IPS DF 6.9 (cell line): Measurements from ENCODE around the gene SYCP2.

Source experiments
- DNase-seq: peaks from one replicate; pipeline ENCODE4 v3.0.0-alpha.2; 2013; ENCODE audit warnings: low read depth, low spot score
- H3K27ac ChIP-seq: one replicate; pipeline ENCODE4 v1.5.1; 2013; ENCODE audit warnings: low read length, control low read depth
- H3K27me3 ChIP-seq: 2 replicates; pipeline ENCODE4 v1.6.1; 2013; ENCODE audit warnings: mild to moderate bottlenecking, low read length; ENCODE audit not compliant: control insufficient read depth, insufficient read depth
- H3K36me3 ChIP-seq: 2 replicates; pipeline ENCODE4 v1.6.1; 2013; ENCODE audit warnings: low read length; ENCODE audit not compliant: control insufficient read depth, insufficient read depth
- H3K4me1 ChIP-seq: 2 replicates; pipeline ENCODE4 v1.6.1; 2013; ENCODE audit warnings: low read length; ENCODE audit not compliant: control insufficient read depth, insufficient read depth
- H3K4me3 ChIP-seq: 2 replicates; pipeline ENCODE4 v1.5.1; 2013; ENCODE audit warnings: mild to moderate bottlenecking, low read length
- H3K9me3 ChIP-seq: 2 replicates; pipeline ENCODE4 v1.6.1; 2013; ENCODE audit warnings: low read length, inconsistent platforms; ENCODE audit not compliant: control insufficient read depth, insufficient read depth
- WGBS: extraction: QIAGEN DNeasy Blood & Tissue Kit; methylation state at CpG from one replicate; pipeline ENCODE4 v1.1.7; 2013; ENCODE audit warnings: mixed read lengths, missing lambda C conversion rate; ENCODE audit not compliant: insufficient read length, insufficient coverage; 5-methylcytosine and 5-hydroxymethylcytosine counted together

SYCP2 gene

DNA sequence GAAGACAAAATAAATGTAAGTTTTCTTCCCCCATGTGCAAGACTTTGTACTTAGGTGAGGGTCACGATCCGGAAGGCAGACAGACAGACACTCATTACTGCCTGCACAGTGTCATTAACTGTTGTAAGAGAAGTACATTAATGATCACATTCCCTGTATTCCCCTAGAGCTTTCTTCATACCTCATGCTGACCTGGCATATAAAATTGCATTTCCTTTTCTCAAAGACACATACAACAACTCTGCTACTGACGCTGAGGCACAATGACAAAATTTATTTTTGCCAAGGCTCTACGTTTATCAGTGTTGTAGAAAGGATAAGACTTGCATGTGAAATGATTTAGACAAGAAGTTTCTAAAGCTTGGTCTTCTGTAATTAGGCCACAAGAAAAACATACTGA, 3.0 kb upstream of the SYCP2 start:
- Histone ChIP-seq H3K9me3 (no peaks in the 10 kb centered on the region), H3K4me1 (no peaks in the 10 kb centered on the region), H3K4me3 (no peak overlapping the region), H3K27ac (no peak overlapping the region), H3K36me3 (no peaks in the 10 kb centered on the region; the same call in 1 of the 2 replicates), H3K27me3 (peaks cover 5% of the 10 kb centered on the region; the same call in 1 of the 2 replicates)
- no CpG with 5 or more reads among the region's 4 CpGs for WGBS
- no peak for DNase-seq

DNA sequence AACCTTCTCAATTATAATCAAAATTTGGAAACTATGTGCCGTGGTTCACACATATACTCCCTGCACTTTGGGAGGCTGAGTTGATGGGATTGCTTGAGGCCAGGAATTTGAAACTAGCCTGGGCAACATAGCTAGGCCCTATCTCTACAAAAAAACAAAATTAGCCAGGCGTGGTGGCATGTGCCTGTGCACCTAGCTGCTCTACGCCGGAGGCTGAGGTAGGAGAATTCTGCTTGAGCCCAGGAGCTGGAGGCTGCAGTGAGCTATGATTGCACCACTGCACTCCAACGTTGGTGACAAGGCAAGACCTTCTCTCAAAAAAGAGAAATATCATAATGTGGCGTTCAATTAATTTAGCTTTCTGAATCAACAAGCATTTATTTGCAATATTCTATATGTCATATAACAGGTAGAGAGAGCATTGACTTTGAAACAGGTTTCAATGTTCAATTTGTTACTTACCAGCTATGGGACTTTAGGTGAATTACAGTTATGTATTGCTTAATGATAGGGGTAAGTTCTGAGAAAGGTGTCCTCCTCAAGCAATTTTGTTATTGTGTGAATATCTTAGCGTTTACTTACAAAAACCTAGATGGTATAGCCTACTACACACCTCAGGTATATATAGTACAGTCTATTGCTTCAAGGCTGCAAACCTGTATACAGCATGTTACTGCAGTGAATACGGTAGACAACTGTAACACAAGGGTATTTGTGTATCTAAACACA, 2.2 kb upstream of the SYCP2 start:
- no peak overlapping the region for H3K4me3 ChIP-seq
- no peaks in the 10 kb centered on the region; the same call in 1 of the 2 replicates for H3K36me3 ChIP-seq
- no CpG with 5 or more reads among the region's 8 CpGs for WGBS
- H3K27me3 ChIP-seq: peaks cover 5% of the 10 kb centered on the region; the same call in 1 of the 2 replicates
- no peaks in the 10 kb centered on the region for H3K4me1 ChIP-seq
- H3K27ac ChIP-seq: no peak overlapping the region
- no peaks in the 10 kb centered on the region for H3K9me3 ChIP-seq
- DNase-seq: no peak

DNA sequence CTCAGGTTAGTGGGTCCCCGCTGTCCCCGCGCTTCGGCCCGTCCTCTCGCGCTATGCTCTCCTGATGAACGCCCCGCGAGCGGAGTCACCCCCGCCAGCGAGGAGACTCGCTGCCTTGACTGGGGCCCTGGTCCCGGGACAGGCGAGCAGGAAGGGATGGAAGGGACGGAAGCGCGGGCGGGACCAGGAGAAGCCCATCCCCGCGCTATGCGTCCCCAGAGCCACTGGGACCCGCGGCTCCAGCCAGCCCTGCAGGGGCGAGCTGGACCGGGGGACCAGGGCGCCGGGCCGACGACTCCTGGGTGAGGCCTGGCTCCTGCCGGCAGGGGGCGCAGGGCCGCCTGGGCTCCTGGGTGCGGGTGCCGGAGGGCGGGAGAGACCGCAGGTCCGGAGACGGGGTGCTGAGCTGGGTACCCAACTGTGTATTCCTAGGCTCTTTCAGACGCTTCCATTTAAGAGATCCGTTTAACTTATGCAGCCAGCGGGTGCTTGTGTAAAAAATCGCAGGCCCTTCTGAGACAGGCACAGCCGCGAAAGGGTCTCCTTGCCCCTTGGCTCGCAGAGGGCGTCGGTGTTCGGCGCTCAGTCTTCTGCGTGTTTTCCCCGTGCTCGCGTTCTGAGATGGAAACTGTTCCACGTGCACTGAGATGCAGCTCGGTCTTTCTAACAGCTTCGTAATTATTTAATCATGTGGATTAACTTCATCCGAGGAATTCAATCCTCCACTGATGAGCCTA, 580 bp upstream of the SYCP2 start:
- WGBS: no CpG with 5 or more reads among the region's 59 CpGs
- no peaks in the 10 kb centered on the region; the same call in 1 of the 2 replicates for H3K36me3 ChIP-seq
- no peaks in the 10 kb centered on the region for H3K9me3 ChIP-seq
- DNase-seq: no peak
- no peaks in the 10 kb centered on the region for H3K4me1 ChIP-seq
- peak overlapping the region; percentile 20; the same call in 1 of the 2 replicates for H3K4me3 ChIP-seq
- no peak overlapping the region for H3K27ac ChIP-seq
- peaks cover 3% of the 10 kb centered on the region; the same call in 1 of the 2 replicates for H3K27me3 ChIP-seq

DNA sequence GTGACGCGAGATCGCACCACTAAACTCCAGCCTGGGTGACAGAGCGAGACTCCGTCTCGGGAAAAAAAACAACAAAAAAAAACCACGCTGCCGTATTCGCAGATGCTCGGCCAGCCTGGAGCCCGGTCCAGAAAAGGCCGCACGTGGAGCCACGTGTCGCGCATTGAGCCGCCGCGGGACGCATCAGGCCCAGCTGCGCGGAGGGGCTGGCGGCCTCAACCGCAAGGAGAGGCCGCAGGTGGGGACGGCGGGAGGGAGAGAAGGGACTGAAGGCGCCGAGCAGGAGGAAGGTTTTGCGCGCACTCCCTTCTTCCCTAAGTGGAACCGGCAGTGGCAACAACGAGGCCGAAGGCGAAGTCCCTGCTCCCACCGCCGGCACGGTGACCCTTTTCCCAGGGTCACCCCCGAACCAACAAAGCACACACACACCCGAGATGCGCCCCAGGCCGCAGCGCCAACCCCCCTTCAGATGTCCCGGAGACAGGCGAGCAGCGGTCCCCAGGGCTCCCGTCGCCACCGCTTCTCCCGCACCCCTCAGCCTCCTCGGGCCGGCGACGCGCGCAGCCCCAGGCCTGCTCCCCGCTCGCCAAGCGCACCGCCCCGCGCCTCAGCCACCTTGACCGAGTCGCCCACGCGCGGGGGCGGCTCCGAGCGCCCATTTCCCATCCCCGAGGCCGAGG, 681 bp downstream of the SYCP2 start:
- no CpG with 5 or more reads among the region's 72 CpGs for WGBS
- H3K36me3 ChIP-seq: no peaks in the 10 kb centered on the region; the same call in 1 of the 2 replicates
- no peaks in the 10 kb centered on the region for H3K9me3 ChIP-seq
- peaks cover 2% of the 10 kb centered on the region; the same call in 1 of the 2 replicates for H3K27me3 ChIP-seq
- DNase-seq: no peak
- H3K4me3 ChIP-seq: no peak overlapping the region
- H3K4me1 ChIP-seq: no peaks in the 10 kb centered on the region
- H3K27ac ChIP-seq: no peak overlapping the region

DNA sequence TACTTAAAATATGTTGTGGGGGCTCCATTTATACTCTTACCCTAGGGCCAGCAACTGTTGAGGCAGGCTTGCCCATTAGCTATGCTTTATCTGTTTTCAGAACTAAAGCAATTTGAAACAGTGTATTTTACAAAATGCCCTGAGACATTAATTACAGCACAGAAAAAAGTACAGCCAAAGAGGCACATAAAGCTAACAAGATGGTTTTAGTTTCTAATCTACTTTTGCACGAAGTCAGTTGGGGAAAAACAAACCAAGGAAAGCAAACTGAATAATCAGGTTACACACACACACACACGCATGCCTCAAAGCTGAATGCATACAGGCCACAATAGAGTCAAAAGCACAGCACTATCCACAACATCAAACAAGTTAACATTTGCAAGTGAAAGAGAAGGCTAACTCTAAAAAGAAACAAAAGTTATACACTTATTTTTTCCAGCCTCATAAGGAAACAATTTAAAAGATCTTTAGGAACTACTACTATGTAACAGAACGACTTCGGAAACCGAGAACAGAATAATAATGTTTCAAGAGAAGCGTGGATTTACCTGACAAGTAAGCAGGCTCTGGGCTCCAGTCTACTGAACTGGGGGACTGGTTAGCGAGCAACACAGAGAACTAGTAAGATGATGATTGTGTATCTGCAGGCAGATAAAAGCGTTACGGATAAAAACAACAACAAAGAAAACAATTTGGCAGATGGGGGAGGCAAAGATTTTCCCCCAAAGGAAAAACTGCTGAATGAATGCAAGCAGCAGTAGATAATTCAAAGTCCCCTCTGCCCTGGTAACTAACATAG, 1.7 kb downstream of the SYCP2 start:
- H3K4me1 ChIP-seq: no peaks in the 10 kb centered on the region
- no peak overlapping the region for H3K27ac ChIP-seq
- H3K4me3 ChIP-seq: no peak overlapping the region
- H3K36me3 ChIP-seq: no peaks in the 10 kb centered on the region; the same call in 1 of the 2 replicates
- DNase-seq: no peak
- H3K27me3 ChIP-seq: peaks cover 2% of the 10 kb centered on the region; the same call in 1 of the 2 replicates
- no CpG with 5 or more reads among the region's 9 CpGs for WGBS
- H3K9me3 ChIP-seq: no peaks in the 10 kb centered on the region

DNA sequence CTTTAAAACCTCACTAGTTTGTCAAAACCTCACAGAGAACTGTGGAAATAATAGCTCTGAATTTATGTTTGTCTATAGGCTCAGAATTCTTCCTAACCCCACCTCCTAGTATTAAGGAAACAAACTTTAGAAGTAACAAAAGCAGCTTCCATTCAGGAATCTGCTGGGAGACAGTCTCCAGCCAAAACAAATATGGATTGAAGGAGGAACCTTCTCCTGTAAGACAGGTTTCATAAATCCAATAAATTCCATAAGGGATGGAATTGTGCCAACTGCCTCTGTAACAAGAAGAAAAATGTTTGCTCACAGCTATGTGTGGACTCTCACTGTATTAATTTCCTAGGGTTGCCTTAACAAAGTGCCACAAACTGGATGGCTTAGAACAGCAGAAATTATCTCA, 7.5 kb downstream of the SYCP2 start:
- no peaks in the 10 kb centered on the region for H3K9me3 ChIP-seq
- H3K4me3 ChIP-seq: no peak overlapping the region
- no peaks in the 10 kb centered on the region for H3K27me3 ChIP-seq
- no peaks in the 10 kb centered on the region for H3K36me3 ChIP-seq
- DNase-seq: no peak
- H3K4me1 ChIP-seq: no peaks in the 10 kb centered on the region
- H3K27ac ChIP-seq: no peak overlapping the region

DNA sequence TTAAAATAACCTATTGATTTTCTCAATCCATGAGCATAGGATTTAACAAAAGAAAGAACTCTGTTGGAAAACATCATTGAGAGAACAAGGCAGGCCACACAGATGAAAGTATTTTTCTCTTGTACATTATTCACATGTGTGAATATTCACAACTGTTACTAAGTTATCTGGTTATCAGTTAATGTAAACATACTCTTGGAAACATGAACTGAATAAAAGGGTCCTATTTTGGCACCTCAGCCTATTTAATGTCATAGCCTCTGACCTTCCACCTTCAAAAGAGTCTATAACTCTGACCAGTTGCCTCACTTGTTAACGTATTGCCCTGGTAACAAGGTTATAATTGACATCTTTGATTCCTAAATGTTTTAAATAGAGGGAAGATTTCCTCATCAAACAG, 8.1 kb downstream of the SYCP2 start:
- no peaks in the 10 kb centered on the region for H3K4me1 ChIP-seq
- H3K36me3 ChIP-seq: no peaks in the 10 kb centered on the region
- H3K9me3 ChIP-seq: no peaks in the 10 kb centered on the region
- H3K27me3 ChIP-seq: no peaks in the 10 kb centered on the region
- H3K4me3 ChIP-seq: no peak overlapping the region
- no peak for DNase-seq
- H3K27ac ChIP-seq: no peak overlapping the region
- WGBS: no CpG with 5 or more reads among the region's 1 CpG

DNA sequence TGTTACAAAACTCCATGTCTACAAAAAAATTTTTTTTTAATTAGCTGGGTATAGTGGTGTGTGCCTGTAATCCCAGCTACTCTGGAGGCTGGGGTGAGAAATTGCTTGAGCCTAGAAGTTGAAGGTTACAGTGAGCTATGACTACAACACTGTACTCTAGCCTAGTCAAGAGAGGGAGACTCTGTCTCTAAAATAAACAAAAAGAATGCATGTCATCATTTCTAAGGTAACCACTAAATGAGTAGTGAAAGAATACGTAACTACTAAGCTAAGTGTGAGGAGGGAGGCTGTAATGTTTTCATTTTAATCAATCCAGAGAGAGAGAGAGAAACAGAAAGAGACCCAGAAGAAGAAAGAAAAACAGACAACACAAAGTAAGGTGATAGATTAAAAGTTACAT, 9.9 kb downstream of the SYCP2 start:
- Histone ChIP-seq H3K9me3 (no peaks in the 10 kb centered on the region), H3K36me3 (no peaks in the 10 kb centered on the region), H3K4me3 (no peak overlapping the region), H3K27ac (no peak overlapping the region), H3K4me1 (no peaks in the 10 kb centered on the region), H3K27me3 (no peaks in the 10 kb centered on the region)
- WGBS: no CpG with 5 or more reads among the region's 1 CpG
- no peak for DNase-seq

DNA sequence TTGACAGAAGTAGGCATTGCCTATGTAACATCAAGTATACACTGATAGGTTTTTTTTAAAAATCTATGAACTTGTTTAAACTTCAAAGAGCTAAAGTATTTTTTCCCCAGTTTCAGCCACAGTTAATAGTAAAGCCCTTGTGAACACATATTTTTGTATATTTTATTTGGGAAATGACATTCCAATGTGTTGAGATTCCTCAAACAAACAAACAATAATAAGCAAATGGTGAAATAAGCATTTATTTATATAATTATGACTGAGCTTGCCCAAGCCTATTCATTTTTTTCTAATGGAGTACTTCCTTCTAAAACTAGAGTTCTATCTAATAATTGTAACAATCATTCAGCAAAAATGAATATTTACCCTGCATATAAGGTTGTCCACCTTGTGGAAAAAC, 12.5 kb downstream of the SYCP2 start:
- no peaks in the 10 kb centered on the region for H3K9me3 ChIP-seq
- H3K4me1 ChIP-seq: no peaks in the 10 kb centered on the region
- no peaks in the 10 kb centered on the region for H3K27me3 ChIP-seq
- H3K27ac ChIP-seq: no peak overlapping the region
- no peak for DNase-seq
- H3K36me3 ChIP-seq: no peaks in the 10 kb centered on the region
- no peak overlapping the region for H3K4me3 ChIP-seq

DNA sequence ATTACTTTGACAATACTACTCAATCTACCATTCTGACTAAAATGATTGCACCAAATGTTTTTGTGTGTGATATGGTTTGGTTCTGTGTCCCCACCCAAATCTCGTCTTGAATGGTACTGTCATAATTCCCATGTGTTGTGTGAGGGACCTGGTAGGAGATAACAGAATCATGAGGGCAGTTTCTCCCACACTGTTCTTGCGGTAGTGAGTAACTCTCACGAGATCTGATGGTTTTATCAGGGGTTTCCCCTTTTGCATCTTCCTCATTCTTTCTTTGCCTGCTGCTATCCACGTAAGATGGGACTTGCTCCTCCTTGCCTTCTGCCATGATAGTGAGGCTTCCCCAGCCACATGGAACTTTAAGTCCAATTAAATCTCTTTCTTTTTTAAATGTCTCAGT, 20.8 kb downstream of the SYCP2 start:
- no peak for DNase-seq
- H3K27me3 ChIP-seq: no peaks in the 10 kb centered on the region
- H3K27ac ChIP-seq: no peak overlapping the region
- H3K4me3 ChIP-seq: no peak overlapping the region
- no peaks in the 10 kb centered on the region for H3K4me1 ChIP-seq
- WGBS: no CpG with 5 or more reads among the region's 4 CpGs
- no peaks in the 10 kb centered on the region for H3K9me3 ChIP-seq
- no peaks in the 10 kb centered on the region for H3K36me3 ChIP-seq
